Cerebellar cortex (tissue), 1 donor: ENCODE data around the gene SLC38A3.
"Not testable (repeated sequence)": the region's sequence is repeated elsewhere in the genome, so short reads cannot be mapped to it uniquely, and the experiment has no call there.

Experiments used
- DNase-seq: peaks from one replicate; pipeline ENCODE4 v3.0.0-alpha.2; 2015; ENCODE audit warnings: low spot score

SLC38A3 gene

GRCh38 chr3:50210510-50211367, 5.7 kb downstream of the SLC38A3 start:
- DNase-seq: no peak

DNA sequence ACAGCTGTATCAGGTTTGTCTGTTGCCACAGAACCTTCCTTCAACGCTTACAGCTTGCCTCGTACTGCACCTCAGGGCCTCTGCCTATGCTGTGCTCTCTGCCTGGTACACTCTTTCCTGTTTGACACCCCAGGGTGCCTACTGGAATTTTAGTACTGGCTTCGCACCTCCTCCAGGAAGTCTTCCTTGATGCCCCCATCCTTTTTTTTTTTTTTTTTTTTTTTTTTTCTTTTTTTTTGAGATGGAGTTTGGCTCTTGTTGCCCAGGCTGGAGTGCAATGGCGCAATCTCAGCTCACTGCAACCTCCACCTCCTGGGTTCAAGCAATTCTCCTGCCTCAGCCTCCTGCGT, 6.3 kb downstream of the SLC38A3 start:
- DNase-seq: not testable (repeated sequence)

DNA sequence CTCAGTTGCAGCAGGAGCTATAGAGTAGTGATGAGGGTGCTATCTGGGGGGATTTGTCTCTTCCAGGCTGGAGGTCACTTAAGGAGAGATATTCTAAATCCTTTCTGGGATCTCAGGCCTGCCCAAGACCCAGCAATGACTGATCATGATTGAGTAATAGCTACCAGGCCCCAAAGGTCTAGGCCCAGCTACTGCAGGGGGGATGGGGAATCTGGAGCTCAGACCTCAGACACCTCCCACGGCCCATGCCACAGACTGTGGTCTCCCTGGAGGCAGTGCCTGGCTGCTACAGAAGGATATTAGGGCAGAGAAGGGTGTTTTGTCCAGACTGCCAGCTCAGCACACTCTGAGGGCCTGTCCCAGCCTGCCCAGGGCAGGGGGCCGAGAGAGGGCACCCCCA, 6.9 kb downstream of the SLC38A3 start:
- DNase-seq: no peak

DNA sequence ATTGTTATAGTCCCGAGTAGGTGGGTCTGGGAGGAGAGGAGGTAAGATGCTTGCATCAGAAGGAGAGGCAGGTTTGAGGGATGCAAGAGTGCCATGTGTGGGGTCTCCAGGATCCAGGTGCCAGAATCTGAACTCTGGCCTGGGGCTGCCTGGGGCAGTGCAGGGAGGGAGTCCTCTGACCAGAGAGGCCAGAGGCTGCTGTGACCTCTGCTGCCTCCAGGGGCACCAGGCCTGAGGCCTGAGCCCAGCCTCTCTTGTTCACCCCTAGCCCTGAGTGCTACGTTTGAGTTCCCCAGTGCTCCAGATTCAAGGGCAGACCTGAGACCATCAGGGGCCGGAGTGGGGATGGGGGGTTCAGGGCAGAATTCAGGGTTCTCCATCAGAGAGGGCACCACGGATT, 7.4 kb downstream of the SLC38A3 start:
- no peak for DNase-seq

DNA sequence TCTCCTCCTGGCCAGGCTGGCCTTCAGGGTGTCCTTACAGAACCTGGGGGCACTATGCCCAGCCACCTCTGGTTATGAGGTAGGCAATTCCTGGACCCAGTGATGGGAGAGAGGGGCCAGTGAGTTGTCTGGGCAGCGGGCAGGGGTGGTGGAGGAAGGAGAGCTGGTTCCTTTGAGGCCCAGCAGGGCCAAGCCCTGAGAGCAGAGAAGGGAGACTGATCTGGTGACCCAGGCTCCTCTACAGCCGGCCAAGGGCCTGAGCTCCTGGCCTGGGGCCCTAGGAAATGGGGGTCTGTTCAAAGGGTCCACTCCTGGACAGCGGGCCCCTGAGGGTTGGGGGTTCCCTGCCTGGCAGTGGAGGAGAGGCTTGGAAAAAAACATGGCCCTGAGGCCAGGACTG, 7.9 kb downstream of the SLC38A3 start:
- DNase-seq: no peak

DNA sequence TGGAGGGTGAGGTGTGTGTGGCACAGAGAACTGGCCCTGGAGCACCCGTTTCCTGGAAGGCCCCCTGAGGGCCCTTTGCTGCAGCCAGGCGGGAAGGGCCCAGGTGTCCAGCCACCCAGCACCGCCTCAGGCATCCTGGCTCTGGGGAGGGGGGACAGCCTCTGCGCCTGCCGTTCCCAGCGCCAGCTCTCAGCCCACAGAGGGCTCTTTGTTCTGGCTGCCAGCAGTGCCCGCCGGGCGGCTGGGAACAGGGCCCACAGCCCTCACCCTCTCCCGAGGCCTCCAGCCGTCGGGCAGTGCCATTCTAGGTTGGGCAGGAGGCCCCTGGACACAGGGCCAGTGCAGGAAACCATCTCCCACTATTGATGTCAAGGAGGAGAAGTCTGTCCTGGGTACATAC, 8.3 kb downstream of the SLC38A3 start:
- DNase-seq: no peak

GRCh38 chr3:50214824-50215223, 9.8 kb downstream of the SLC38A3 start:
- no peak for DNase-seq

DNA sequence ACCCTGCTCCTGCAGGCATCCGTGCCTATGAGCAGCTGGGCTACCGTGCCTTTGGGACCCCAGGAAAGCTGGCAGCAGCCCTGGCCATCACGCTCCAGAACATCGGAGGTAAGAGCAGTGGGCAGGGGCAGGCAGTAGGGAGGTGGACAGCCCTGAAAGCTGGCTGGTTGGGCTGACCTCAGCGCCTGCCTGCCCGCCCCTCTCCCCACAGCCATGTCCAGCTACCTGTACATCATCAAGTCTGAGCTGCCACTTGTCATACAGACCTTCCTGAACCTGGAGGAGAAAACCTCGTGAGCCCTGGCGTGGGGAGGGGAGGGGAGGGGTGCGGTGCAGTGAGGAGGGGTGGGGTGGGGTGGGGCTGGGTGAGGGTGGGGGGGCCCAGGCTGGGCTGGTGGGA, 10.5 kb downstream of the SLC38A3 start:
- no peak for DNase-seq

- DNase-seq: no peak
These were observed 12.6 kb downstream of the SLC38A3 start for GRCh38 chr3:50217681-50218080.

DNA sequence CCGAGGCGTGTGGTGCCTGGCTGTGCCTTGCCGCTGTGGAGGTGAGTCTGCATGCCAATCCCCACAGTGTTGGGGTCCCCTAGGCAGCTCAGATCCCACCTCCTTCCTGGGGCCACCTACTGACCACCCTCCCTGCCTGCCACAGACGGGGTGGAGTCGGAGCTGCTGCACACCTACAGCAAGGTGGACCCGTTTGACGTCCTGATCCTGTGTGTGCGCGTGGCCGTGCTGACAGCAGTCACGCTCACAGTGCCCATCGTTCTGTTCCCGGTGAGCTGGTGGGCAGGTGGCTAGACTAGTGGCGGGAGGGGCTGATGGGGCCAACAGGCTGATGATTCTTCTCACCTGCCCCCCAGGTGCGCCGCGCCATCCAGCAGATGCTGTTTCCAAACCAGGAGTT, 13.4 kb downstream of the SLC38A3 start:
- no peak for DNase-seq

DNA sequence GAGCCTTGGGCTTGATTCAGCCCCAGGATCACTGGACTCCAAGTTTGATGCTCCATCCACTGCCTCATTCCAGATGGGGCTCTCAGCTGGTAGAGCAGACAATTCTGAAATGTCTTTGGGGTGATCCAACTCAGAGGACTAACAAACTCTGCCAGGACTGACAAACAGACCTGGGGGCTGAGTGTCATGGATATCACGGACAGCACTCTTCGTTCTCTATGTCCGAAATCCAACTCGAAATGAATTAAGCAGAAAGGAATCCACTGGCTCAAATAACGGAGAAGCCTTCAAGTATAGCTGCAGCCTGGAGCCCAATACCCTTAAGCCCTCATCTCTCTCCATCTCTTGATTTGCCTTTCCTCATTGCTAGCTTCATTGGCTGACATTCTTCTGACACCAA, 14.2 kb downstream of the SLC38A3 start:
- DNase-seq: no peak

DNA sequence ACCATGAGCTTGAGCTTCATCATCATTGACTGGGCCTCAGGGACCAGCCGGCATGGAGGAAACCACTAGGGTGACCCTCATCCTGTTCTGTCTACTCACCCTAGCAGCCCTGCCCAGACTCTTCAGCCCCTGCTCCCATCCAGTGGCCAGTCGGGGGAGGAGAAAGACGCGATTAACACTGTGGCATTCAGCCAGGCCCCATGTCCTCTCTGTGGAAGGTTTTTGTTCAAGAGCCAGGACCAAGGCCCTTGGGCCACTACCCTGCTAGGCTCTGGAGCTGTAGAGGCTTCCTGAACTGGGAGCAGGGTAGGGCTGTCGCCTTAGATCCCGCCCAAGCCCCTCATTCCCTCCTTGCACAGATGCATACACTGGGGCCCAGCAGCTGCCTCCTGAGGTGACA, 15.0 kb downstream of the SLC38A3 start:
- no peak for DNase-seq

- DNase-seq: no peak
These were observed 16.0 kb downstream of the SLC38A3 start for GRCh38 chr3:50221051-50221410.

DNA sequence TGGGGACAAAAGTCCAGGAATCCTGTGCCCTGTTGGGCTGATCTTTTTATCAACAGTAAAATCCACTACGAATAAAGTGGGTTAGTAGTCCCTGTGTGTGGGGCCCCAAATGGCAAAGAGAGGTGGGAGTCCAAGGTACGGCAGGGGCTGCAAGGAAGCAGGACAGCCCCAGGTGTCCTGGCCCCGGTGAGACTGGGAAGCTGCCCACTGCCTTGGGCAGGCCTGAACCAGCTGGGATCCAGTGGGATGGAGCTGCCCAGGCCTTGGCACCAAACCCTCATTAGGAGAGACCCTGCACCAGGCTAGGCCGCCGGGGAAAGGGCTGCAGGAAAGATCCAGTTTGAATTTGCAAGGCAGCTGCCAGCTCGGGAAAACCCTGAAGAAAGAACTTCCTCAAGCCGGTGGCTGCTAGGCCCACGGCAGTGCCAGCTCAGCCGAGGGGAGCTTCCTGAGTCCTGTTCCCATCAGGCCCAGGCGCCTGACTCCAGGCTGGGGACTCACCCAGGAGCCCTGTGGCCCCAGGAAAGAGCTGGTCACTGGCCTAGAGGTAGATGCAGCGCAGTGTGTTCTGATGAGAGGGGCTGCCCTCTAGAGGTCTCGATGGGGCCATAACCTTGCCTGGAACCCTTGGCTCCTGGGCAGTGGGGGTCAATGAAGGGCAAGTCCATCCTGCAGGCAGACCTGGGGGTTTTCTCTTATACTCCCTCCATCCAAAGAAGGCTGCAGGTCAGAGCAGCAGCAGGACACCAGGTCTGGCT, 16.5 kb downstream of the SLC38A3 start:
- DNase-seq: no peak

DNA sequence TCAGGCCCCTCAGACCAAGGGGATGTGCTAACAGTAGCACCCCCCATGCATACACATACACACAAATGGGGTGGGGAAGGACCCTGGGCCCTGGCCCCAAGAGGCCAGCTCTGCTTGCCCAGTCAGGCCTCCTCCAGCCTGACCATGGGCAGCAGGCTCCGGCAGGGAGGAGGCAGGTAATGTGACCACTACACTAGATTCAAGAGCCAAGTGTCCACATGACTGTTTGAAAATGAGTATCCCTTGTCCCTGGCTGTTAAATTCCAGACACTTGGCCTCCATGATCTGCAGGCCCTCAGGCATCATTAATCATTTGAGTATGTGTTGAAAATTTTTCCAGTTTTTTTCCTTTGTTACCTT, 17.1 kb downstream of the SLC38A3 start:
- no peak for DNase-seq

GRCh38 chr3:50224639-50225038, 19.6 kb downstream of the SLC38A3 start:
- no peak for DNase-seq

DNA sequence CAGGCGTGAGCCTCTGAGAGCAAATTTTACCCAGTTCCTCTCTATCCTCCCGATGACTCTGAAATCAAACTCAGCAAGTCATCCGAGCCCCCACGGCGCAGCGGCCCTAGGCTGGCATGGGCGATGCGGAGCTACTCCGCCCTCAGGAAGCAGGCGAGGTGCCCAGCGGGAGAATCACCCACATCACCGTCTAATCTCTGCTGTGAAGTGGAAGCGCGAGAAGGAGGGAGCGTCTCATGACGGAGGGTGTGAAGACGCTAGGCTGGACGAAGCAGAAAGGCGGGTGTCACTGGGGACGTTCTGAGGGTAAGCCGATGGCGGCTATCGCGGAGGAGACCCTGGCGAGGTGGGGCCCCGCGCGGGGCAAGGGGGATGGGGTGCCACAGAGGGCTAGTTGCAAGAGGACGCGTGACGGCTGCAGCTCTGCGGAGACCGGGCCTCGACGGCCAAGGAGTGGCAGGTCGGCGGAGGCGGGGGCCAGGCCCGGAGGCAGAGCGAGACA, 21.9 kb downstream of the SLC38A3 start:
- DNase-seq: peak; percentile 49

DNA sequence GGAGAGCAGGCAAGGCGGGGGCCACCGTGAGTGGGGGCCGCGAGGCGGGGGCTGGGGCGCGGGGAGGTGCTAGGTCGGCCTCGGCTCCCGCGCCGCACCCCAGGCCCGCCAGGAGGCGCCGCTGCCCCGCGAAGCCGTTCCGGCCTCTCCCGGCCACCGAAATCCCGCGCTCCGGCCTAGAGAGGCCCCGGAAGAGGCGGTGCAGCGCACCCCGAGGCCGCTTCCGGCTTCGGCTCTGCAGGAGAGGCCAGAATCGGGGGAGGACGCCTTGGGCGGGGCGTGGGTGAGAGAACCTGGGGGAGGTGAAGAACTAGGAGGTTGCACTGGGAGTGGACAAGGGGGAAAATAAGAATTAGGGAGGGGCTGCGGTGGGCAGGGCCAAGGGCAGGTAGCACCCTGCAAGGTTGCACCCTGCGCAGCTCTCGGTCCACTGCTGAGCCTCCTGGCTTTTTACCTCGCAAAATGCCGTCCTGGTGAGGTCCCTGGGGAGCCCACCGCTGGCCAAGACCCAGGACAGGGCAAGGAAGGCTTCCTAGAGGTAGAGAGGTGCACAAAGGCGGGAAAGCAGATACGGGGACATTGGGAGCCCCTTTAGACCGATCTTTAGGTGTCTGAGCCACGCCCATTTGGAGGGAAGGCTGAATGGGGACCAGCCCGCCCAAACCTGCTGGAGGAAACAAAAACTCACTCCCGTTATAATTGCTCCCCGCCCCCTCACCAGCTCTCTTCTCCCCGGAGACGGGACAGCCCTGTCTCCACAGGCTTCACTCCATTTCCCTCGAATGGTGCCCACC, 22.5 kb downstream of the SLC38A3 start:
- peak; percentile 92 for DNase-seq

- not testable (repeated sequence) for DNase-seq
These were observed 23.2 kb downstream of the SLC38A3 start for GRCh38 chr3:50228184-50228763.

- no peak for DNase-seq
These were observed 24.4 kb downstream of the SLC38A3 start for GRCh38 chr3:50229490-50229889.

DNA sequence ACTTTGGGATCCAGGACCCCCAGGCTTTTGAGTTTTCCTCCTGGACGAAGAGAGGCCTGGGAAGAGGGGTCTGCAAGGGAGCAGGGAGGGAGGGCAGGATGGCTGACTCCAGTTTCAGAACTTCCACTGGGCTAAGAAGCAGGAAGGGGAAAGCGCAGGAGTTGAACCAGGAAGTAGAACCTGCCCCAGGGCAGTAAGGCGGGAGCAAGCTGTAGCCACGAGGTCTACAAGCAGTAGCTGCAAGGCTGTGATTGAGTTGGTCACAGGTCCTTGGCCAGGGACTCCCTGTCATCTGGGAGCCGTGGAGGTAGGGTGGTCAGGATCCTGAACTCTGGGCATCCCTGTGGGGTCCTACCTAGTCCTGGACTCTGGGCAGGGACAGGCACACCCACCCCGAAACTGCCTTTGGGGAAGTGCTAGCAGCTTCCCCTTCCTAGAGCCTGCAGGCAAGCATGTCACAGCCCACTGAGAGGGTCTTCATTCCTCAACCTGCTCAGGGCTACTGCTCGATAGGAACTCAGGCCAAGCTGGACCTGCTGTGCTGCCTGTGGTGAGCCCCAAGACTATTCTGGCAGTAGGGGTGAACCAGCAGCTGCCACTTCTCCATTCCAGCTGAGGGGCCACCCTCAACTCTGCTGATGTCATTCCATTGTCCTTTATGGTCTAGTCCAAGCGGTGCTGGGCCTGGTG, 25.2 kb downstream of the SLC38A3 start:
- DNase-seq: no peak

DNA sequence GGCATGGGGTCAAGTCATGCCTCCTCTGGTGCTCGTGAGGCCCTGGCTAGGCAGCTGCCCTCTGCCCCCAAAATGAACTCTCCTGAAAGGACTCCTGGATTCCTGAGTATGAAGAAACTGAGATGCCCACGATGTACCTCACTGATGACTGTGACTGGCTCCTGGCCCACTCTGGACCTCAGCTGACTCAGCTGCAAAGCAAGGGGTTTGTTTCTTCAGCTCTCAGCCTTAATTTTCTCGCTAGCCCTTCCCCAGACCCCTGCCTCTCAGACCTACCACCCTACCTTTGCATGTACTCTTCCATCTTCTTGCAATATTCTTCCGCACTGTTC, 25.7 kb downstream of the SLC38A3 start:
- DNase-seq: no peak
